Right renal pelvis (tissue), 4 donors: ENCODE results near the gene ZNF519. TPM values are rescaled to one million over a fixed set of nuclear protein-coding genes. Genes with fewer than 3 reads are reported as not detected.
A peak's percentile ranks its signal among the peaks of the same experiment; 100 is the strongest.
"Not testable (repeated sequence)": the region's sequence is repeated elsewhere in the genome, so short reads cannot be mapped to it uniquely, and the experiment has no call there.

Experiments used
- DNase-seq, 4 donors: peaks; one replicate each; pipeline ENCODE4 v3.0.0-alpha.2; 2013; ENCODE audit warnings: low read depth in 4 of 4, low spot score in 3 of 4, missing footprints in 1 of 4
- polyA plus RNA-seq, 4 donors: library from polyadenylated mRNA; unstranded; fragments of 120-200 nt; gene quantifications; one replicate each; pipeline ENCODE4 v1.2.1, GENCODE V29; 2013; ENCODE audit not compliant: insufficient read length in 4 of 4

The ZNF519 gene
- polyA plus RNA-seq, 4 donors: 9.9 to 14.0 (median 12.0) TPM

- not testable (repeated sequence) for DNase-seq
Measured at GRCh38 chr18:14147935-14148865, 16.0 kb upstream of the ZNF519 start.

DNA sequence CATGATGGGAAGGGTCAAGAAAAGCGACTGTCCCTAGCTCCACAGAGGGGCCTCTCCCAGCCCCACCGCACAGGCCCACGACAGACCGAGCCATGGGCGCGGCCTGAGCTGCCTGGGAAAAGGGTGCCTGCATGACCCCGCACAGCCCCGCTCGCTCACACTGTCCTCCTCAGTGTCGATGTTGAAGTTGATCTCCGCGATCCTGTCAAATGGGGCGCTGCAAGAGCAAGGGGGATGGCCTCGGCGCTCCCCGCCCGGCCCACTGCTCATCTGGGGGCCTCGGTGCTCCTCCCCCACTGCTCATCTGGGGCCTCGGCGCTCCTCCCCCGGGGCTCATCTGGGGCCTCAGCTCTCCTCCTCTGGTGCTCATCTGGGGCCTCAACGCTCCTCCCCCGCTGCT is 14.5 kb upstream of the ZNF519 start:
- not testable (repeated sequence) for DNase-seq

- not testable (repeated sequence) for DNase-seq
Measured at GRCh38 chr18:14145581-14146338, 13.5 kb upstream of the ZNF519 start.

- not testable (repeated sequence) for DNase-seq
Measured at GRCh38 chr18:14145021-14145420, 12.8 kb upstream of the ZNF519 start.

DNA sequence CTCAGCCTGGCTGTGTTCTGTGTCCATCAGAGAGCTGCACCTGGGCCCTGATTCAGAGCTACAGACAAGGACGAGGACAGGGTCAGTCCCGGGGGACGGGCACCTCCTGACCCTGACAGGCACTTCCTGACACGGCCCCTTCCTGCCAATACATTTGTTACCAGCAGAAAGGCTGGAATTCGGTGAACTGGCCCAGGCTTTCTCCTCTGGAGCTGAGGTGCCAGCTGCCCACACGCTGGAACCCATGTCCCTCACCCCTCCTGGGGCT is 12.3 kb upstream of the ZNF519 start:
- no peak for DNase-seq

GRCh38 chr18:14143871-14144627 is 11.8 kb upstream of the ZNF519 start:
- not testable (repeated sequence) for DNase-seq

DNA sequence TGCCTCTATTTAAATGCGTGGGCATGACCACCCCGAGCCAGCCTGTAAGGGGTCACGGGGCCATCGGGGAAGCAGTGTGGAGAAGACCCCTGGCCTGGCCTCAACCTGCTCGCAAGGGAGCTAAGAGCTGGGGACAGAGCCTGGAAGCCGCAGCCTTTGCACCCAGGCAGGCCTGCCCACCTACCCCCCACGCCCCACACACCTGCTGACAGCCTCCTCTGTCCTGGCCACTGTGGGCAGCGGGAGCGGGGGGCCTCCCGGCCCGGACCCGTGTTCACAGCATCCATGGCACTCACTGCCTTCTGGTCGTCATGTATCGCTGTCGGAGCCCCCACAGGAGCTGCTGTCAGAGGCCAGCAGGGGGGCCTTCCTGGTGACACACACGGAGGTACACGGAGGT is 11.2 kb upstream of the ZNF519 start:
- DNase-seq: not testable (repeated sequence)

DNA sequence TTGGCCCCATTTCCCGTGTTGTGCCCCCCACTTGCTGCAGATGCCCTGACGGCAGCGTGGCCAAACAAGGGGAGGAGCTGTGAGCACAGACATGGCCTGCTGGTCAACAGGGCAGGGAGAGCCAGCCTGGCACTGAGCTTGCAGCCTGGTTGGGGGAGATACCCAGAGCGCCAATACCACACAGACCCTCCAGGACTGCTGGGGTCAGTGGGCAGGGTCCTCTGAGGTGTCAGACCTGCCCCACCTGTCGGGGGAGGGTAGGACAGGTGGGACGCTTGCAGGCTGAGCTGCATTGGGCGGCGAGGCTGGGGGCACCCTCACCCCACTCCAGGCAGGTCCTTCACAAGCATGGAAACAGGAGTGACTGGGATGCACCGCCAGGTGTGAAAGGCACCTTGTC is 9.9 kb upstream of the ZNF519 start:
- DNase-seq: not testable (repeated sequence)

- not testable (repeated sequence) for DNase-seq
Measured at GRCh38 chr18:14139583-14139982, 7.3 kb upstream of the ZNF519 start.

- DNase-seq: not testable (repeated sequence)
Measured at GRCh38 chr18:14137971-14138370, 5.7 kb upstream of the ZNF519 start.

- DNase-seq: peak in 1 of 4 donors; percentile 20
Measured at GRCh38 chr18:14131696-14132270, 452 bp downstream of the ZNF519 start.

- not testable (repeated sequence) for DNase-seq
Measured at GRCh38 chr18:14130804-14131203, 1.4 kb downstream of the ZNF519 start.

DNA sequence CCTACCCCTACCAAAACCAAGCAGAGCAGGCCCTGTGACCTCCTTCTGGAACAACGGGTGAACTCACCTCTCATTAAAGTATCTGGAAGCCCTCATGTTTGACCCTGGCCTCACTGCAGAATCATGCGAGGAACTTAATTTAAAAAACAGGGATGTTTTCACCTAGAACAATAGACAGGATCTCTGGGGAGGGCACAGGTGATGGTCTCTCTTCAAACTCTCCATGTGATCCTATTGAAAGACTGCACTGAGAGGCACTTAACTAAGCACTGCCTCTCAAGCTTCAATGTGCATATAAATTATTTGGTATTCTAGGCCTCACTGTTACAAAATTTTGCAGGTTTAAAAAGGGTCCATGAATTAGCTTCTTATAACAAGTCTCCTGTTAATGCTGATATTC is 7.5 kb downstream of the ZNF519 start:
- no peak for DNase-seq

DNA sequence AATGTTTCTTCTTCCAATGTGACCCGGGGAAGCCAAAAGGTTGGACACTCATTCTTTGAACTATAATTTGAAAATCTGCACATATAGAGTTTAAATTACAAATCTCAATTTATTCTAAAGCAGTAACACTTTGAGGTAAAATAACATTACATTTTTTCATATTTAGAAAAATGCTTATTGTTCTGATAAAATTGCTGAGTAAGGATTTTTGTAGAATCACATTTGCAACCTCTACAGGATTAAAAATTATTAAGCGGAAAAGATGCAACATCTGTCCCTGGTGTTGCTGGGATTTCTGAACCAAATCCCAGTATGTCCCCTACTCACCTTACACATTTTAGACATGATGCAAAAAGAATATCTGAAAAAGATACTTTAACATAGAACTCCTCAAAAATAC is 10.1 kb downstream of the ZNF519 start:
- DNase-seq: no peak

GRCh38 chr18:14120926-14121325 is 11.3 kb downstream of the ZNF519 start:
- no peak for DNase-seq

GRCh38 chr18:14117606-14118005 is 14.6 kb downstream of the ZNF519 start:
- no peak for DNase-seq

GRCh38 chr18:14106906-14107305 is 25.3 kb downstream of the ZNF519 start:
- no peak for DNase-seq

DNA sequence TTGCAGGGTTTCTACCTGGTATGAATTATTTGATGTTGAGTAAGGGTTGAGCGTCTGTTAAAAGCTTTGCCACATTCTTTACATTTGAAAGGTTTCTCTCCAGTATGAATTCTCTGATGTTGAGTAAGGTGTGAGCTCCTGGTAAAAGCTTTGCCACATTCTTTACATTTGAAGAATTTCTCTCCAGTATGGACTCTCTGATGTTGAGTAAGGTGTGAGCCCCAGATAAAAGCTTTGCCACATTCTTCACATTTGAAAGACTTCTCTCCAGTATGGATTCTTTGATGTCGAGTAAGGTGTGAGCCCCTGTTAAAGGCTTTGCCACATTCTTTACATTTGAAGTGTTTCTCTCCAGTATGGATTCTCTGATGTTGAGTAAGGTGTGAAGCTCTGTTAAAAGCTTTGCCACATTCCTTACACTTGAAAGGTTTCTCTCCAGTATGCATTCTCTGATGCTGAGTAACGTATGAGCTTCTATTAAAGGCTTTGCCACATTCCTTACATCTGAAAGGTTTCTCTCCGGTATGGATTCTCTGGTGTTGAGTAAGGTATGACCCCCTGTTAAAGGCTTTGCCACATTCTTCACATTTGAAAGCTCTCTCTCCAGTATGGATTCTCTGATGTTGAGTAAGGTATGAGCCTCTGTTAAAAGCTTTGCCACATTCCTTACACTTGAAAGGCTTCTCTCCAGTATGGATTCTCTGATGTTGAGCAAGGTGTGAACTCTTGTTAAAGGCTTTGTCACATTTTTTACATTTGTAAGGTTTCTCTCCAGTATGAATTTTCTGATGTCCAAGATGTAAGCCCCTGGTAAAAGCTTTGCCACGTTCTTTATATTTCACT is 27.1 kb downstream of the ZNF519 start:
- DNase-seq: no peak

- DNase-seq: no peak
Measured at GRCh38 chr18:14104201-14104600, 28.0 kb downstream of the ZNF519 start.
